Kidney (tissue), 14 donors: ENCODE data around the gene EHD4. TPM values are rescaled to one million over a fixed set of nuclear protein-coding genes. Genes with fewer than 3 reads are reported as not detected.
A peak's percentile ranks its signal among the peaks of the same experiment; 100 is the strongest.

ENCODE experiments used
- DNase-seq, 5 donors: peaks; one replicate each; pipeline ENCODE4 v3.0.0-alpha.2; 2013 to 2020
- FAIRE-seq: peaks from 2 replicates; lab custom pipeline; 2012; peaks lifted over from hg19 to GRCh38; lab: Jason Lieb, UNC
- H3K27ac ChIP-seq, 2 donors: one replicate each; pipeline ENCODE4 v1.7.0; 2013; ENCODE audit warnings: low read depth in 2 of 2, low read length in 2 of 2, inconsistent platforms in 1 of 2
- H3K27me3 ChIP-seq: one replicate; pipeline ENCODE4 v1.7.1; 2013; ENCODE audit warnings: low read length, inconsistent platforms; ENCODE audit not compliant: control insufficient read depth, insufficient read depth
- H3K36me3 ChIP-seq, 3 donors: one replicate each; pipeline versions ENCODE4 v1.7.0 to v1.7.1; 2013; ENCODE audit warnings: low read length in 3 of 3, control low read depth in 1 of 3, inconsistent platforms in 1 of 3; ENCODE audit not compliant: insufficient read depth in 3 of 3, control insufficient read depth in 2 of 3
- H3K4me1 ChIP-seq, 3 donors: one replicate each; pipeline versions ENCODE4 v1.7.0 to v1.7.1; 2013; ENCODE audit warnings: low read length in 3 of 3, inconsistent platforms in 1 of 3, low read depth in 1 of 3; ENCODE audit not compliant: control insufficient read depth in 2 of 3, insufficient read depth in 2 of 3
- H3K4me3 ChIP-seq, 3 donors: one replicate each; pipeline versions ENCODE4 v1.7.0 to v1.8.1; 2013; ENCODE audit warnings: low read length in 3 of 3, control low read depth in 1 of 3, inconsistent platforms in 1 of 3
- H3K9ac ChIP-seq, 3 donors: one replicate each; pipeline versions ENCODE4 v1.7.0 to v1.7.1; 2013; ENCODE audit warnings: low read length in 3 of 3, control low read depth in 1 of 3, inconsistent platforms in 1 of 3
- H3K9me3 ChIP-seq, 3 donors: one replicate each; pipeline versions ENCODE4 v1.7.0 to v1.7.1; 2013; ENCODE audit warnings: low read length in 3 of 3, control low read depth in 1 of 3, inconsistent platforms in 1 of 3; ENCODE audit not compliant: control insufficient read depth in 2 of 3, insufficient read depth in 1 of 3
- intact Hi-C: fragments of 100-400 bp; cut with DNase I; formaldehyde crosslinking; loops from one replicate; pipeline ENCODE4 v1.11.1; 2022
- polyA plus RNA-seq: library from polyadenylated mRNA; stranded (reverse); fragments of 350-450 nt; fragmentation: Illumina TruSeq; extraction: RNeasy Lipid Tissue Mini Kit (QIAGEN cat#74804); gene quantifications from one replicate; pipeline ENCODE4 v1.2.3, GENCODE V29; 2014; ENCODE audit warnings: low read depth, low replicate concordance; ENCODE audit not compliant: insufficient read depth
- total RNA-seq: library from RNA; stranded (reverse); fragmentation: NEBNext Ultra II Directional; extraction: Animal tissue kit (Norgen Biotek cat#: 25700); gene quantifications from one replicate; pipeline ENCODE4 v1.2.1, GENCODE V29; 2021
- TF ChIP-seq, protein P1 (sequence below): IDR thresholded peaks from 3 replicates; pipeline ENCODE4 v1.5.1; 2012; ENCODE audit warnings: mild to moderate bottlenecking, moderate library complexity, borderline replicate concordance; ENCODE audit not compliant: insufficient read depth; ENCODE audit errors: extremely low read depth
- donor health status: control.
- donor health status: control.
- donor health status: control.
- donor health status: control.
- donor health status: control.
- donor health status: DM: yes; HTN: yes; CAD: no.
- donor health status: Normal renal cell carcinoma (clear cell type).

EHD4 gene
- total and polyA plus RNA-seq, 2 donors from 2014 or later, result 15.7 to 38.5 TPM

DNA sequence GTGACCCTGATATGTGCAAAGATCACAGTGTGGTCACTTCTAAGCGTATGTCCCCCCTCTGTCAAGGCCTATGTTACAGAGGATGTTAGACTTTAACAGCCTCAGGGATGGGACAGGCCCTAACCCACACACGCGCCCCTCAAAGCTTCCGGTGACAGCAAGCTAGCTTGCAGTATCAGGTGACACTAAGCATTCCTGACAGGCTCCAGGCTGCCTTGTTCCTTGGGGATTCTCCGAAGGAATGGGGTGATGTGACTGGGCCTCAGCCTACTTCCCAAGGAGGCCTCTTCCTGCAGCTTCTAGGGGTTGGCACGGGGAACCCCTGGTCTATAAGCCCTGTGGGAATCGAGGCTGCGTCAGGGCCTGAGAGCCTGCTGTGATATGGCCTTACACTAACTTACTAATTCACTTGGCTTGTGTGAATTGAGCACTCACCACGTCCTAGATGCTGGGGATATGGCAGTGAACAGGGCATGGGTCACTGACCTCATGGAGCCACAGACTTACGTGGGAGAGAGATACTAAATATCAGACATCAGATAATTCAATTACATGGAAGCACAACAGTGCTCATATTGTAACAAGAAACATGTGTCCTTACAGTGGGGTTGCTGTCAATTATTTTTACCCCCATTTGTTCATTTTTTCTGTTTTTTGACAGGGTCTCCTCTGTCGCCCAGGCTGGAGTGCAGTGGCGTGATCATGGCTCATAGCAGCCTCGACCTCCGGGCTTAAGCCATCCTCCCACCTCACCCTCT, 67.1 kb downstream of the EHD4 start:
- FAIRE-seq, result no peak
- DNase-seq, result peak in 2 of 5 donors; percentile 54 to 55
- intact Hi-C loops, result no loop called here
- Histone ChIP-seq H3K4me1 (peaks cover 0 to 4% (median 3%) of the 10 kb centered on the region in 3 donors), H3K9ac (no peak overlapping the region), H3K9me3 (no peaks in the 10 kb centered on the region), H3K4me3 (no peak overlapping the region), H3K27me3 (no peaks in the 10 kb centered on the region), H3K27ac (no peak overlapping the region), H3K36me3 (peaks cover 0 to 23% (median 12%) of the 10 kb centered on the region in 3 donors)
- TF ChIP-seq, protein P1, sequence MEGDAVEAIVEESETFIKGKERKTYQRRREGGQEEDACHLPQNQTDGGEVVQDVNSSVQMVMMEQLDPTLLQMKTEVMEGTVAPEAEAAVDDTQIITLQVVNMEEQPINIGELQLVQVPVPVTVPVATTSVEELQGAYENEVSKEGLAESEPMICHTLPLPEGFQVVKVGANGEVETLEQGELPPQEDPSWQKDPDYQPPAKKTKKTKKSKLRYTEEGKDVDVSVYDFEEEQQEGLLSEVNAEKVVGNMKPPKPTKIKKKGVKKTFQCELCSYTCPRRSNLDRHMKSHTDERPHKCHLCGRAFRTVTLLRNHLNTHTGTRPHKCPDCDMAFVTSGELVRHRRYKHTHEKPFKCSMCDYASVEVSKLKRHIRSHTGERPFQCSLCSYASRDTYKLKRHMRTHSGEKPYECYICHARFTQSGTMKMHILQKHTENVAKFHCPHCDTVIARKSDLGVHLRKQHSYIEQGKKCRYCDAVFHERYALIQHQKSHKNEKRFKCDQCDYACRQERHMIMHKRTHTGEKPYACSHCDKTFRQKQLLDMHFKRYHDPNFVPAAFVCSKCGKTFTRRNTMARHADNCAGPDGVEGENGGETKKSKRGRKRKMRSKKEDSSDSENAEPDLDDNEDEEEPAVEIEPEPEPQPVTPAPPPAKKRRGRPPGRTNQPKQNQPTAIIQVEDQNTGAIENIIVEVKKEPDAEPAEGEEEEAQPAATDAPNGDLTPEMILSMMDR, result no peak

DNA sequence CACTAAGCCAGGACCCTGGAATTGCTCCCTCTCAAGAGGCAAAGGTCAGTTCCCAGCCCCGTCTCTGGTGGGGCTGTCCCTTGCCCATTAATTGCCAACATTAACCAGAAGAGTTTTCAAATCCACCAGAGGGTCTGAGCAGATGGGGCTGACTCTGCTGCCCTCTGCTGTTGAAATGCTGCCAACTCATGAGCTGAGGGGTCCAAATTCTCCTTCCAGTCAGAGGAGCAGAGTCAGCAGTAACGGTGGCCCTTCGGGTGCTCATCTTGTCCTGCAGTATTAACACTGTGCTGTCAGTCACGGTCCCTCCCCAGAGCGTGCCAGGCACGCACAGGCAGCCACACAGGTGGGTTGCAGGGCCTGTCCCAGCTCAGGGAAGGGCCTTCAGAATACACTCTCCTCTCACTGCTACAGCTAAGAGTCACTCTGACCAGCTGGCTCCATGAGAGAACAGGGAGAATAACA, 67.8 kb downstream of the EHD4 start:
- Histone ChIP-seq H3K27ac (no peak overlapping the region), H3K4me1 (peaks cover 0 to 4% (median 3%) of the 10 kb centered on the region in 3 donors), H3K9me3 (no peaks in the 10 kb centered on the region), H3K9ac (no peak overlapping the region), H3K27me3 (no peaks in the 10 kb centered on the region), H3K4me3 (no peak overlapping the region), H3K36me3 (peaks cover 0 to 21% (median 12%) of the 10 kb centered on the region in 3 donors)
- TF ChIP-seq, protein P1, result peak; percentile 90
- intact Hi-C loops, result no loop called here
- FAIRE-seq (no peak), DNase-seq (peak in 4 of 5 donors; percentile 81 to 89 (median 87))

DNA sequence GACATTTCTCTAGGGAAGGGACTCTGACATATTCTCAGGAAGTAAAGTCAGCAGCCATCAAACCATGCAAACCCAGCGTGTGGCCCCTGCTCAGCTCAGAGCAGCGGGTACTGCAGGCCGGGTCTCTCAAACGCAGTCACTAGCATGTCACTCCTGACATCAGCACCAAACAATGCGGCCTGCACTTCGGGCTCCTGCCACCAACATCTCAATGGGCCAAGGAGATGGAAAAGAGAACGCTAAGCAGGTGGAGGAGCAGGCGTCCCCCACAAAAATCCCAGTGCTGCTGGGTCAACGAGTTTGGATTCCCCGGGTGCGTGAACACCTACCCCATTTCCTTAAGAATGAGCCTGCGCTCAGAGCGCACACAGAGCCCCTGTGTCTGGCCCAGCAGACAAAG, 68.6 kb downstream of the EHD4 start:
- intact Hi-C loops, result no loop called here
- Histone ChIP-seq H3K27me3 (no peaks in the 10 kb centered on the region), H3K9ac (no peak overlapping the region), H3K4me1 (peaks cover 0 to 4% (median 3%) of the 10 kb centered on the region in 3 donors), H3K36me3 (peaks cover 0 to 14% (median 4%) of the 10 kb centered on the region in 3 donors), H3K4me3 (no peak overlapping the region), H3K9me3 (no peaks in the 10 kb centered on the region), H3K27ac (no peak overlapping the region)
- TF ChIP-seq, protein P1, result no peak
- no peak for FAIRE-seq
- no peak for DNase-seq
